22Rv1 (cell line): ENCODE measurements around the gene KIZ.

ENCODE experiments used
- CTCF ChIP-seq: fragments of 450-650 bp; IDR thresholded peaks from 2 replicates; pipeline ENCODE4 v1.5.1; 2017; ENCODE audit warnings: mild to moderate bottlenecking
- ZFX ChIP-seq: fragments of 450-650 bp; IDR thresholded peaks from 2 replicates; pipeline ENCODE4 v1.6.1; 2017; ENCODE audit warnings: antibody characterized with exemption, borderline replicate concordance

- TF ChIP-seq CTCF = no peak
- TF ChIP-seq ZFX = no peak
Observed at GRCh38 chr20:21294755-21295154, 168.9 kb downstream of the KIZ start.
